ENCODE results near the gene TPPP2. TPM values are rescaled to one million over a fixed set of nuclear protein-coding genes. Genes with fewer than 3 reads are reported as not detected.

The TPPP2 gene
- total RNA-seq, 1 experiment from 2014 or later: not detected

DNA sequence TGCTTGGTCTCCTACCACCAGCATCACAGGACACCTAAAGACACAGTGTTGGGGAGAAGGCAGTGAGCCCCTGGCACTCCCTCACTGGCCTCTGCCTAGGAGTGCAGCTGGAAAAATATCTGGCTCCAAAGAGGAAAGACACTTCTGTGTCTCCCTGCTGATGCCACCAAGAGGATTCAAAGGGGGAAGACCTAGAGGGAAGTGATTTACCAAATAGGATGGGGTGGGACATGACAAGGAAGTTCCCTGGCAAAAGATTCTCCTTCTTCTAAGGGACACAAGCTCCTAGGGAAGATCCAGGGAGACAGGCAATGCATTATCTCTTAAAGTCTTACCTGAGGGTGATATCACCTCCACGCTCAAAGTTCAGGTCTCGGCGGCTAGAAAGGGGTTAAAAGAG lies 11.2 kb upstream of the TPPP2 start:
- ChIA-PET POLR2A (ENCODE audit: low non-redundant PET) (no interaction called here), CTCF (no interaction called here)
- no peak for DNase-seq (ENCODE audit: low spot score)
- Histone ChIP-seq H3K4me3 (ENCODE audit: low read depth, low read length, poor library complexity, severe bottlenecking) (no peak overlapping the region), H3K4me1 (ENCODE audit: insufficient read depth, low read length, poor library complexity, severe bottlenecking) (no peaks in the 10 kb centered on the region), H3K9me3 (ENCODE audit: low read depth, low read length, poor library complexity, severe bottlenecking) (no peaks in the 10 kb centered on the region), H3K36me3 (ENCODE audit: insufficient read depth, low read length, poor library complexity, severe bottlenecking) (no peaks in the 10 kb centered on the region), H3K27ac (ENCODE audit: low read depth, low read length, poor library complexity, severe bottlenecking) (no peak overlapping the region), H3K27me3 (replicated peaks; ENCODE audit: insufficient read depth, low read depth, low read length, poor library complexity) (no peaks in the 10 kb centered on the region)
- TF ChIP-seq EZH2 (IDR thresholded peaks at IDR 0.05; ENCODE audit: borderline replicate concordance, low read depth, low read length, poor library complexity, severe bottlenecking): no peak
- TF ChIP-seq, protein P1, sequence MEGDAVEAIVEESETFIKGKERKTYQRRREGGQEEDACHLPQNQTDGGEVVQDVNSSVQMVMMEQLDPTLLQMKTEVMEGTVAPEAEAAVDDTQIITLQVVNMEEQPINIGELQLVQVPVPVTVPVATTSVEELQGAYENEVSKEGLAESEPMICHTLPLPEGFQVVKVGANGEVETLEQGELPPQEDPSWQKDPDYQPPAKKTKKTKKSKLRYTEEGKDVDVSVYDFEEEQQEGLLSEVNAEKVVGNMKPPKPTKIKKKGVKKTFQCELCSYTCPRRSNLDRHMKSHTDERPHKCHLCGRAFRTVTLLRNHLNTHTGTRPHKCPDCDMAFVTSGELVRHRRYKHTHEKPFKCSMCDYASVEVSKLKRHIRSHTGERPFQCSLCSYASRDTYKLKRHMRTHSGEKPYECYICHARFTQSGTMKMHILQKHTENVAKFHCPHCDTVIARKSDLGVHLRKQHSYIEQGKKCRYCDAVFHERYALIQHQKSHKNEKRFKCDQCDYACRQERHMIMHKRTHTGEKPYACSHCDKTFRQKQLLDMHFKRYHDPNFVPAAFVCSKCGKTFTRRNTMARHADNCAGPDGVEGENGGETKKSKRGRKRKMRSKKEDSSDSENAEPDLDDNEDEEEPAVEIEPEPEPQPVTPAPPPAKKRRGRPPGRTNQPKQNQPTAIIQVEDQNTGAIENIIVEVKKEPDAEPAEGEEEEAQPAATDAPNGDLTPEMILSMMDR (conservative IDR thresholded peaks at IDR 0.05; ENCODE audit: low read depth, low read length): no peak
- intact Hi-C loops (cut with micrococcal nuclease; ENCODE audit: unreplicated experiment): loop anchor here (10.0 kb wide), 1 partner anchor 176 kb away; no protein-coding TSS in a partner anchor
- no TSS peak for BruUV-seq (replicated peaks)

DNA sequence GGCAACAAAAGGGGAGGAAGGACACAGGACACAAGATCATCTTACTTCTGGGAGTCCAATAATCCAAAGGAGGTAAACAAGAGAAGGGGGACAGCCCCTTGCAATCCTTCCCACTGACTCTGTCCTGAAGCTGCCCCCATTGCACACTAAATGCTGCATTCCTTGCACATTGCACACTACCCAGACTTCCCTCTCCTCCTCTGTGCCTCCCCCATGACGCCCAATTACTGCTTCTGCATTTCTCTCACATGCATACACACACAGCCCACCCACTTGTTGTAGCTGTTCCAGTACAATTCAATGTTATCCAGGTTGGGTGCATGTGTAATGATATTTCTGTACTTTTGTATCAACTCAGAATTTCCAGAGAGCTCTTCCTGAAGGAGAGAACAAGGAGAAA lies 10.7 kb upstream of the TPPP2 start:
- ChIA-PET CTCF (no interaction called here), POLR2A (ENCODE audit: low non-redundant PET) (no interaction called here)
- BruUV-seq (replicated peaks): no TSS peak
- Histone ChIP-seq H3K4me3 (ENCODE audit: low read depth, low read length, poor library complexity, severe bottlenecking) (no peak overlapping the region), H3K27ac (ENCODE audit: low read depth, low read length, poor library complexity, severe bottlenecking) (no peak overlapping the region), H3K27me3 (replicated peaks; ENCODE audit: insufficient read depth, low read depth, low read length, poor library complexity) (no peaks in the 10 kb centered on the region), H3K36me3 (ENCODE audit: insufficient read depth, low read length, poor library complexity, severe bottlenecking) (no peaks in the 10 kb centered on the region), H3K4me1 (ENCODE audit: insufficient read depth, low read length, poor library complexity, severe bottlenecking) (peaks cover 5% of the 10 kb centered on the region), H3K9me3 (ENCODE audit: low read depth, low read length, poor library complexity, severe bottlenecking) (no peaks in the 10 kb centered on the region)
- TF ChIP-seq, protein P1 (conservative IDR thresholded peaks at IDR 0.05; ENCODE audit: low read depth, low read length): no peak
- no peak for TF ChIP-seq EZH2 (IDR thresholded peaks at IDR 0.05; ENCODE audit: borderline replicate concordance, low read depth, low read length, poor library complexity, severe bottlenecking)
- no peak for DNase-seq (ENCODE audit: low spot score)
- intact Hi-C loops (cut with micrococcal nuclease; ENCODE audit: unreplicated experiment): loop anchor here (10.0 kb wide), 1 partner anchor 175 kb away; no protein-coding TSS in a partner anchor

DNA sequence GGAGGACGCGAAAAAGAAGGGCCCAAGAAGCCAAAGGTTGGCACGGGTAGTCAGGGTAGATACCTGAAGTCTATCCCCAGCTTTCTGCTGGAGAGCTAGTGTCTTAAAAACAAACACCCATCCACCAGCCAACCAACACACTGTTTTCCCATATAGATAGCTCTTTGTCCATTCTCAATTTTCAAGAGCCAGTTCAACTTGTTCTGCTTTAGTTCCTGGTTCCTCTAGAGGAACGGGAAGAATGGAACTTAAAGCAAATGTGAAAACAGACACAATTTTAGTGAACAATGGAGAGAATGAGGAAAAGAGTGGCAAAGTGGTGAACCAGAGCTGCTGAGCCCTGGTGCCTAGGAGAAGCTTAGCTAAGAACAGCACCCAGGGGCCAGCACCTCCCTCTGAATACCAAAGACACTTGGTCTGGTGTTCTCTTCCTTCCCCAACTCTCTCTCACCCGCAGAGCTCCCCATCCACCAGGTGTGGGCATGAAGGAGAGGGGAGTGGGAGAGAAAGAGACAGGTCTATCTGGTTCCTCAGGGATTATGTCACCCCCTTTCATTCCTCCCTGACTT lies 9.0 kb upstream of the TPPP2 start:
- intact Hi-C loops (cut with micrococcal nuclease; ENCODE audit: unreplicated experiment): no loop called here
- POLR2A ChIA-PET (ENCODE audit: low non-redundant PET): no interaction called here
- CTCF ChIA-PET: no interaction called here

More for the DNA sequence above, 9.0 kb upstream of the TPPP2 start:
- no peaks in the 10 kb centered on the region for H3K27me3 ChIP-seq (replicated peaks; ENCODE audit: insufficient read depth, low read depth, low read length, poor library complexity)
- DNase-seq (ENCODE audit: low spot score): no peak
- H3K9me3 ChIP-seq (ENCODE audit: low read depth, low read length, poor library complexity, severe bottlenecking): no peaks in the 10 kb centered on the region
- TF ChIP-seq EZH2 (IDR thresholded peaks at IDR 0.05; ENCODE audit: borderline replicate concordance, low read depth, low read length, poor library complexity, severe bottlenecking): no peak
- TF ChIP-seq, protein P1 (conservative IDR thresholded peaks at IDR 0.05; ENCODE audit: low read depth, low read length): no peak
- H3K27ac ChIP-seq (ENCODE audit: low read depth, low read length, poor library complexity, severe bottlenecking): no peak overlapping the region
- H3K4me3 ChIP-seq (ENCODE audit: low read depth, low read length, poor library complexity, severe bottlenecking): no peak overlapping the region
- H3K4me1 ChIP-seq (ENCODE audit: insufficient read depth, low read length, poor library complexity, severe bottlenecking): peaks cover 5% of the 10 kb centered on the region
- no peaks in the 10 kb centered on the region for H3K36me3 ChIP-seq (ENCODE audit: insufficient read depth, low read length, poor library complexity, severe bottlenecking)
- BruUV-seq (replicated peaks): no TSS peak
